ENCODE results near the gene MYOD1. TPM values are rescaled to one million over a fixed set of nuclear protein-coding genes. Genes with fewer than 3 reads are reported as not detected.

The MYOD1 gene
- not detected in 2 replicates for total RNA-seq

GRCh38 chr11:17719028-17719937, at the start of gene MYOD1:
TSS of gene MYOD1 (plus strand) at chr11:17719571. CDS start at chr11:17719783, 212 bp downstream.

DNA sequence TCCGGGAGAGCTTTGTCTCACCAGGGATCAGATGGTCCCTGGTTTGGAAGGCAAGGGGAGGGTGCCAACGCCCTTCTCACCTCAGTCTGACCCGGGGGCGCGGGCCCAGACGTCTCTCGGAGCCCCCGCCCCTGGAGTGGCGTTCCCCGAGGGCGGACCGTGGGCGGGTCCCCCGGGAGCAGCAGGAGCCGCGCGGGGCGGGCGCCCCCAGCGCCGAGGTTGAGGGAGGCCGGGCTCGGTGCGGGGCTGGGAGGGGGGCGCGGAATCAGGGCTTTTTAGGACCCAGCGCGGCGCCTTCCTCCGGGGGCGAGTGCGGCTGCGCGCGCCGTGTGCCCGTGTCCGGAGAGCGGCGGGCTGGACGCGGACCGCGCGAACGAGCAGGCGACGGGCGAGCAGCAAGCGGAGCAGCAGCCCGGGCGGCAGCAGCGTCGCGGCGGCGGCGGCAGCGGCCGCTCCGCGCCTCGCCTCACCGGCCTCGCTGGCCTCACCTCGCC, 15.1 kb downstream of the MYOD1 start, which contains the start of gene KCNC1:
Gene KCNC1, plus strand, starts transcription at position 364 of the 494 bp plus-strand sequence. CDS start 1,222 bp downstream, outside the sequence.

Other genes starting within 250 kb of the MYOD1 start
- gene ABCC8, start 242.7 kb upstream of the MYOD1 start, total RNA-seq: not detected in 2 replicates
- not detected in 2 replicates for gene USH1C, start 175.2 kb upstream of the MYOD1 start, total RNA-seq
- gene OTOG, start 172.3 kb upstream of the MYOD1 start, total RNA-seq: not detected in 2 replicates
- not detected in 2 replicates for gene KCNC1, start 15.2 kb downstream of the MYOD1 start, total RNA-seq